Stomach (tissue), 9 donors: Measurements from ENCODE around the gene LHFPL5. TPM values are rescaled to one million over a fixed set of nuclear protein-coding genes. Genes with fewer than 3 reads are reported as not detected.

Source experiments
- DNase-seq, 2 donors: peaks; one replicate each; pipeline versions ENCODE4 v3.0.0 to v3.0.0-alpha.2; 2013 to 2019
- H3K27ac ChIP-seq, 5 donors: fragments of 200-600 bp in 4 of 5; sonication (generic) in 4 of 5; one replicate each; pipeline ENCODE4 v1.5.1; 2013 to 2019; ENCODE audit warnings: mild to moderate bottlenecking in 1 of 5, moderate library complexity in 1 of 5
- H3K27me3 ChIP-seq, 3 donors: fragments of 200-600 bp; sonication (generic); one replicate each; pipeline ENCODE4 v1.5.1; 2017 to 2019; ENCODE audit warnings: mixed run types in 1 of 3
- H3K36me3 ChIP-seq, 4 donors: fragments of 200-600 bp; sonication (generic); 1 replicate in 3 of 4; 2 replicates in 1 of 4; pipeline ENCODE4 v1.5.1; 2016 to 2019
- H3K4me1 ChIP-seq, 4 donors: fragments of 200-600 bp; sonication (generic); one replicate each; pipeline ENCODE4 v1.5.1; 2016 to 2019
- H3K4me3 ChIP-seq, 4 donors: fragments of 200-600 bp; sonication (generic) in 3 of 4; one replicate each; pipeline ENCODE4 v1.5.1; 2016 to 2019; ENCODE audit warnings: mild to moderate bottlenecking in 1 of 4
- H3K9me3 ChIP-seq, 4 donors: fragments of 200-600 bp; sonication (generic); one replicate each; pipeline ENCODE4 v1.5.1; 2016 to 2019
- EP300 ChIP-seq: sonication (generic); formaldehyde crosslinking; IDR thresholded peaks from one replicate; pipeline ENCODE4 v1.6.1; 2017; ENCODE audit warnings: antibody characterized with exemption
- POLR2A ChIP-seq, 4 donors: fragments of 450-650 bp; IDR thresholded peaks; one replicate each; pipeline ENCODE4 v1.6.1; 2016; ENCODE audit warnings: antibody characterized with exemption in 4 of 4, control low read depth in 2 of 4, mild to moderate bottlenecking in 1 of 4, moderate library complexity in 1 of 4
- POLR2AphosphoS5 ChIP-seq, 3 donors: sonication (generic); formaldehyde crosslinking; IDR thresholded peaks; one replicate each; pipeline ENCODE4 v1.6.1; 2016; ENCODE audit warnings: antibody characterized with exemption in 3 of 3
- WGBS, 5 donors: extraction: QIAGEN DNeasy Blood & Tissue Kit in 3 of 5; methylation state at CpG; one replicate each; pipeline versions ENCODE4 v1.1.5 to v1.1.7; 2013 to 2018; 5-methylcytosine and 5-hydroxymethylcytosine counted together
- intact Hi-C: fragments of 100-400 bp; cut with DNase I; formaldehyde crosslinking; loops from one replicate; pipeline ENCODE4 v1.15.1; 2023; ENCODE audit warnings: low total_unique reads
- polyA plus RNA-seq, 3 donors: library from polyadenylated mRNA; stranded (reverse); fragments of 200-250 nt; gene quantifications; one replicate each; pipeline ENCODE4 v1.2.3, GENCODE V29; 2013
- total RNA-seq, 5 donors: library from RNA; depleted of rRNA; stranded (reverse); fragments of >200 nt; gene quantifications; one replicate each; pipeline versions ENCODE4 v1.1.0 to v1.2.3, GENCODE V29; 2014 to 2016
- TF ChIP-seq, protein P1 (sequence below), 7 experiments: fragments of 450-650 bp in 4 of 7; fragments of 200-600 bp in 3 of 7; sonication (generic) in 3 of 7; IDR thresholded peaks; one replicate each; pipeline ENCODE4 v1.5.1; 2016 to 2019; ENCODE audit warnings: antibody characterized with exemption in 7 of 7, control low read depth in 2 of 7, mild to moderate bottlenecking in 1 of 7
- donor health status: healthy with polysubstance abuse.
- donor health status: Bipolar disorder and iron deficiency.
- donor health status: healthy.

Gene LHFPL5
- total and polyA plus RNA-seq, 8 donors: not detected

DNA sequence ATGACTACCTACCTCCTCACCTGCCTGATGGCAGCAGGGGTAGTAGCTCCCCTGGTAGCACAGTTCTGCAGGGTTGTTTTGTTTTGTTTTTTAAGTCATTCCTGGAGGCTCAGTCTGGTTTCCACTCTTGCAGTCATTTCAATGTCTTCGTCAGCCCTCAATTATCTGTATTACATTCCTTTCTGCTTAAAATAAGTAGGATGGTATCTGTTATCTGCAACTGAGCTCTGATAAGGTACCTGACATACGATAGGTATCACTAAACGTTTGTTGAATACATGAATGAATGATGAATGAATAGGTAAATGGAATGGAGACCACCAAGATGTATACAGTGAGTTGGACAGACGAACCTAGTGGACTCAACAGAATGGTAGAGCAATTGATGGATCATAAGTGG is 35.9 kb upstream of the LHFPL5 start:
- no peak for DNase-seq
- TF ChIP-seq, protein P1, sequence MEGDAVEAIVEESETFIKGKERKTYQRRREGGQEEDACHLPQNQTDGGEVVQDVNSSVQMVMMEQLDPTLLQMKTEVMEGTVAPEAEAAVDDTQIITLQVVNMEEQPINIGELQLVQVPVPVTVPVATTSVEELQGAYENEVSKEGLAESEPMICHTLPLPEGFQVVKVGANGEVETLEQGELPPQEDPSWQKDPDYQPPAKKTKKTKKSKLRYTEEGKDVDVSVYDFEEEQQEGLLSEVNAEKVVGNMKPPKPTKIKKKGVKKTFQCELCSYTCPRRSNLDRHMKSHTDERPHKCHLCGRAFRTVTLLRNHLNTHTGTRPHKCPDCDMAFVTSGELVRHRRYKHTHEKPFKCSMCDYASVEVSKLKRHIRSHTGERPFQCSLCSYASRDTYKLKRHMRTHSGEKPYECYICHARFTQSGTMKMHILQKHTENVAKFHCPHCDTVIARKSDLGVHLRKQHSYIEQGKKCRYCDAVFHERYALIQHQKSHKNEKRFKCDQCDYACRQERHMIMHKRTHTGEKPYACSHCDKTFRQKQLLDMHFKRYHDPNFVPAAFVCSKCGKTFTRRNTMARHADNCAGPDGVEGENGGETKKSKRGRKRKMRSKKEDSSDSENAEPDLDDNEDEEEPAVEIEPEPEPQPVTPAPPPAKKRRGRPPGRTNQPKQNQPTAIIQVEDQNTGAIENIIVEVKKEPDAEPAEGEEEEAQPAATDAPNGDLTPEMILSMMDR (IDR thresholded peaks at IDR 0.05): no peak
- TF ChIP-seq POLR2AphosphoS5 (IDR thresholded peaks at IDR 0.05): no peak
- no peak for TF ChIP-seq POLR2A (IDR thresholded peaks at IDR 0.05)
- TF ChIP-seq EP300: no peak
- Histone ChIP-seq H3K4me3 (no peak overlapping the region), H3K27ac (no peak overlapping the region), H3K4me1 (peaks cover 2 to 7% (median 5%) of the 10 kb centered on the region in 4 donors), H3K27me3 (peaks cover 0 to 48% (median 9%) of the 10 kb centered on the region in 3 donors), H3K9me3 (no peaks in the 10 kb centered on the region), H3K36me3 (no peaks in the 10 kb centered on the region)
- WGBS, 5 donors: 55 to 64% (median 57%) methylated on average over 4 of the region's 4 CpGs
- intact Hi-C loops: no loop called here

DNA sequence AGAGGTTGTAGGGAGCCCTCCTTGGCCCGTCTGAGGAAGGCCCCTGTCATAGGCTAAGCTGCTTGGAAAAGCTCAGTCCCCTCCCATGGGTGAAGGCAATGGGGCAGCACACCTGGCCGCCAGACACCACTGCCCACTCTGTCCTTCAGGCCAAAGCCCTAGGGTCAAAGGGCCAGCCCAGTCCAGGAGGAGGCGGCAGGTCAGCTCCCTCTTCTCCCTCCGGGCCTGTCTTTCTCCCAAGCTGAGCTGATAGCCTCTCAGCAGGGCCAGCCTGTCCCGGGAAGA is 33.9 kb upstream of the LHFPL5 start:
- no peak overlapping the region for H3K4me3 ChIP-seq
- intact Hi-C loops: no loop called here
- WGBS, 5 donors: 43 to 59% (median 55%) methylated on average over 4 to 5 of the region's 5 CpGs
- TF ChIP-seq, protein P1 (IDR thresholded peaks at IDR 0.05): no peak
- TF ChIP-seq POLR2AphosphoS5 (IDR thresholded peaks at IDR 0.05) (no peak), POLR2A (IDR thresholded peaks at IDR 0.05) (no peak), EP300 (no peak)
- H3K4me1 ChIP-seq: peaks cover under 1 to 4% (median 3%) of the 10 kb centered on the region in 4 donors
- peaks cover 0 to 49% (median 8%) of the 10 kb centered on the region in 3 donors for H3K27me3 ChIP-seq
- no peaks in the 10 kb centered on the region for H3K36me3 ChIP-seq
- H3K9me3 ChIP-seq: no peaks in the 10 kb centered on the region
- DNase-seq: no peak
- H3K27ac ChIP-seq: no peak overlapping the region

- Histone ChIP-seq H3K9me3 (no peaks in the 10 kb centered on the region), H3K27ac (no peak overlapping the region), H3K36me3 (no peaks in the 10 kb centered on the region), H3K4me3 (no peak overlapping the region), H3K4me1 (peaks cover 6 to 10% (median 10%) of the 10 kb centered on the region in 4 donors), H3K27me3 (peaks cover 0 to 63% (median 18%) of the 10 kb centered on the region in 3 donors)
- DNase-seq: no peak
- 76 to 91% (median 79%) methylated on average over 8 to 11 of the region's 11 CpGs for WGBS, 5 donors
- TF ChIP-seq POLR2A (IDR thresholded peaks at IDR 0.05) (no peak), EP300 (no peak), POLR2AphosphoS5 (IDR thresholded peaks at IDR 0.05) (no peak)
- TF ChIP-seq, protein P1 (IDR thresholded peaks at IDR 0.05): no peak
- intact Hi-C loops: no loop called here
These were observed 30.9 kb upstream of the LHFPL5 start for GRCh38 chr6:35774116-35774794.

- H3K27me3 ChIP-seq: peaks cover 0 to 65% (median 18%) of the 10 kb centered on the region in 3 donors
- H3K4me3 ChIP-seq: no peak overlapping the region
- intact Hi-C loops: no loop called here
- peaks cover 6 to 10% (median 10%) of the 10 kb centered on the region in 4 donors for H3K4me1 ChIP-seq
- no peak for DNase-seq
- H3K27ac ChIP-seq: no peak overlapping the region
- 54 to 77% (median 58%) methylated on average over 6 of the region's 6 CpGs for WGBS, 5 donors
- TF ChIP-seq, protein P1 (IDR thresholded peaks at IDR 0.05): no peak
- TF ChIP-seq POLR2AphosphoS5 (IDR thresholded peaks at IDR 0.05): no peak
- TF ChIP-seq EP300: no peak
- no peak for TF ChIP-seq POLR2A (IDR thresholded peaks at IDR 0.05)
- H3K36me3 ChIP-seq: no peaks in the 10 kb centered on the region
- H3K9me3 ChIP-seq: no peaks in the 10 kb centered on the region
These were observed 30.1 kb upstream of the LHFPL5 start for GRCh38 chr6:35775031-35775430.
